ENCODE results near the gene EDAR. TPM values are rescaled to one million over a fixed set of nuclear protein-coding genes. Genes with fewer than 3 reads are reported as not detected.

The EDAR gene
- total RNA-seq, 1 donor from 2014 or later, result 0.33 TPM

DNA sequence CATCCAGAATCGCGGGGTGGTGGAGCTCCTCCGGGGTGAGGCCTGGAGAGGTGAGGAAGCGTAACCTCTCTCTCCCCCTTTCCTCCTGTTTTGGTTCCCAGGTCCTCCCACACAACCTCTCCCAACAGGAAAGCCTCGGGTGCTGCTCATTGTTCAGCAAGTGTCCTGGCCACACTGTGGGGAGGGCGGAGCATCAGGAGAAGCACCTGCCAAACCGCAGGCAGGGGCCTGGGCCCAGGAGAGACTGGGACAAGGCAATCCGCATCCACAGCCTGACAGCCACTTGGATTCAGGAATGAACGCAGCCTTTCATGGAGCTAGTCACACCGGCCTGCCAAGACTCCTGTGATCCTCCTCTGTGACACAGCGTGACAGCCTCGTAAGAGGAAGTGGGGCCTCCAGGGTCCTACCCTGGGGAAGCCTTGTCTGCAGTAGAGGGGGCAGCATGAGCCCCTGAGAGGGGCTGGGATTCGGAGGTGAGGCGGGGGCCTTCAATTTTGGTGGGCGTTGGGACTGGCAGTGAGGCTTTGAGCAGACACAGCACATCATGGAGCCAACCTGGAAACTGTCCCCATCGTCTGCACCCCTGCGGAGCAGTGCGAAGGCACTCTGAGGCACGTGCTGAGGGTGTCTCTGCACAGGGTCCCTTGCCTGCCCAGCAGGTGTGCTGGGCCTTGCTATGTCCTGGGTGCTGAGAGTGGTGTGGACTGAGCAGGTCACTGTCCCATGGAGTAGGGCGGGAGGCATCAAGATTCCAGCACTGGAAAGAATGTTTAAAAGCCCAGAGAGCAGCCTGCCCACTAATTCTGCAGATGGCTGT, 62.2 kb downstream of the EDAR start:
- no peaks in the 10 kb centered on the region for H3K36me3 ChIP-seq
- peaks cover 22% of the 10 kb centered on the region for H3K27me3 ChIP-seq (ENCODE audit: low read depth)
- H3K9me3 ChIP-seq (replicated peaks), result no peaks in the 10 kb centered on the region
- no peak for TF ChIP-seq CTCF (IDR thresholded peaks at IDR 0.05; ENCODE audit: borderline replicate concordance)
- no peak overlapping the region for H3K4me3 ChIP-seq
- peaks cover 8% of the 10 kb centered on the region for H3K4me1 ChIP-seq
- no peak for DNase-seq
- intact Hi-C loops (cut with micrococcal nuclease), result no loop called here
- no peak overlapping the region for H3K27ac ChIP-seq (replicated peaks)

- no peaks in the 10 kb centered on the region for H3K36me3 ChIP-seq
- H3K4me1 ChIP-seq, result peaks cover 8% of the 10 kb centered on the region
- H3K27me3 ChIP-seq (ENCODE audit: low read depth), result peaks cover 13% of the 10 kb centered on the region
- H3K4me3 ChIP-seq, result no peak overlapping the region
- no peak for TF ChIP-seq CTCF (IDR thresholded peaks at IDR 0.05; ENCODE audit: borderline replicate concordance)
- intact Hi-C loops (cut with micrococcal nuclease), result no loop called here
- DNase-seq, result no peak
- H3K9me3 ChIP-seq (replicated peaks), result no peaks in the 10 kb centered on the region
- no peak overlapping the region for H3K27ac ChIP-seq (replicated peaks)
Observed at GRCh38 chr2:108925735-108926134, 63.3 kb downstream of the EDAR start.

GRCh38 chr2:108925286-108925685, 63.7 kb downstream of the EDAR start:
- no peak overlapping the region for H3K27ac ChIP-seq (replicated peaks)
- DNase-seq, result no peak
- H3K4me1 ChIP-seq, result peaks cover 8% of the 10 kb centered on the region
- no peaks in the 10 kb centered on the region for H3K36me3 ChIP-seq
- TF ChIP-seq CTCF (IDR thresholded peaks at IDR 0.05; ENCODE audit: borderline replicate concordance), result no peak
- no peak overlapping the region for H3K4me3 ChIP-seq
- H3K27me3 ChIP-seq (ENCODE audit: low read depth), result peaks cover 11% of the 10 kb centered on the region
- no peaks in the 10 kb centered on the region for H3K9me3 ChIP-seq (replicated peaks)
- intact Hi-C loops (cut with micrococcal nuclease), result no loop called here

DNA sequence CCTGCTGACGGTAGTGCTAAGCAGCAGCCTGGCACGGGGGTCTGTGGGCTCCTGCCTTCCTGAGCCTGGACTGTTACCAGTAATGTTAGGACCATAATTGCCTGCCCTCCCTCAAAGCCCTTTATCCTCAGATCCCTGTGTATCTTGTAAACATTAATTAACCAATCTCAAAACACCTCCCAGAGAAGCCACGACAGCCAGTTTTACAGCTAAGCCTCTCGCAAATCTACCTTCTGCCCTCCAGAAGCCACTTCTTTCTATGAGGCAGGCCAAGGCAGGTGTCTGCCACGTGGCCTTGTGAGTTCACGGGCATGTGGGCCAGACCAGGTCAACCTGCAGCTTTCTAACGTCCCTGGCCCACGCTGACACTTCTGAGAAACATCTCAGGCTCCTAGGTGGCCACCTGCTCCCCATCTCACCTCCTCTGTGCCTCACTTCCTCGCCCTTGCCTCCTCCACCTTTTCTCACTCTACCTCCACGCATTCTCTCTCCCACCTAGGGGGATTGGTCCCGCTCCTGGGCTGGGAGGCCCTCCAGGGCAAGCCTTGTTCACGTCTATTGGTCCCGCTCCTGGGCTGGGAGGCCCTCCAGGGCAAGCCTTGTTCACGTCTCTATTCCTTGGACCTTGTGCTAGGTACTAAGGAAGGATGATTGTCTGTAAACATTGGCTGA, 64.3 kb downstream of the EDAR start:
- intact Hi-C loops (cut with micrococcal nuclease), result no loop called here

More for the DNA sequence above, 64.3 kb downstream of the EDAR start:
- Histone ChIP-seq H3K27ac (replicated peaks) (no peak overlapping the region), H3K27me3 (ENCODE audit: low read depth) (peaks cover 13% of the 10 kb centered on the region), H3K36me3 (no peaks in the 10 kb centered on the region), H3K9me3 (replicated peaks) (no peaks in the 10 kb centered on the region), H3K4me3 (no peak overlapping the region), H3K4me1 (peaks cover 8% of the 10 kb centered on the region)
- no peak for DNase-seq
- TF ChIP-seq CTCF (IDR thresholded peaks at IDR 0.05; ENCODE audit: borderline replicate concordance), result no peak
